ENCODE results near the gene NPEPL1.

Gene NPEPL1

DNA sequence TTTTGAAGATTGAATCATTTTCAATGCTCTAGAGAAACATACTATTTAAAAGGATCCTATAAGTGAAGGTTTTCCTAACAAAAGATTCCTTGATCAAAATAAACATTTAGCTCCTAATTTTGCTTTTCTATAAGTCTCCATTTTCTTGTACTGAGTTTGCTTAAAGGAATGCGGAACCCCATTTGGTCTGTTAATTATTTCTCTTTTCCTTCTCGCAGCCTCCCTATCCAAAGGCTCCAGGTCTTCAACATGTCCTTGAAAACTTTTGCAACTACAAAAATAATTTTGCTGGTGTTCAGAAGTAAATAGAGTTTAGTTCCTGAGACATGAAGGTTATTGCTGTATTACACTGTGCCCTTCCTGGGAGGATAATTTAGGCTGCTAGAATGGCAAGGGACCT is 8.3 kb upstream of the NPEPL1 start:
- DNase-seq = no peak

DNA sequence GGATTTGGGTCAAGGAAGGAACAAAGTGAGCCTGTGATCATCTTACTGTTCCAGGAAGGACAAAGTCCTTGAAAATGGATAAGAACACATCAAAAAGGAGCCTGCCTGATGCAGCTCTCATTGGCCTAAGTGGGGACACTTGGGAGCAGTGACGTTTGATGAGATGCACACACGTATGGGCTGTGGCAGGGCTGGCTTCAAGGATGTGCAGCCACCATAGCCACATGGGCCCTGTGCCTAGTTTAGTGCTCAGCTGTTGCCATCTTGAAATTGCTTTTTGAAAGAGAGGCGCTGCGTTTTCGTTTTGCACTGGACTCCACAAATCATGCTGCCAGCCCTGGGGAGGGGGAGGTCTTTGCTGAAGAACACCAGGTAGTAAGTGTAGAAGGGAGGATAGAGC is 6.6 kb upstream of the NPEPL1 start:
- DNase-seq = no peak

- no peak for DNase-seq
These were observed 4.2 kb upstream of the NPEPL1 start for GRCh38 chr20:58688414-58688813.

DNA sequence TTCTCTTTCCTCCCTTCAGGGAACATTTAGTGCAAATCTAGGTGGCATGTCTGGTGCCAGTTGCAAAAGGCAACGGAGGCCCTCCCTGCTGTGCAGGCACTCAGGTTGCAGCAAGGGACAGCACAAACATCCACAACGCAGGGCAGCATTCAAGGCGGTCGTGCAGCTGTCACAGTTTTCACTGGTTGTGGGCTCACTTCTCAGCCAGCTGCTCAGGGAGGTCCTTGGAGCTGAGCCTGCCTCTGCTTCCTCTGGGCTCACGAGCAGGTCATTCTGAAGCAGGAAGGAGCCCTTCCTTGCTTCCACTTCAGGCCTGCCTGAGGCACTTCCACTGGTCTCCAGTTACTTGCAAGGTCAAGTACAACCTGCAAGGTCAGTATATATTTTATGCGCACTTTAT is 3.8 kb upstream of the NPEPL1 start:
- DNase-seq = no peak

GRCh38 chr20:58690396-58691135 is 2.0 kb upstream of the NPEPL1 start:
- no peak for DNase-seq

- no peak for DNase-seq
These were observed 624 bp upstream of the NPEPL1 start for GRCh38 chr20:58691773-58692578.

DNA sequence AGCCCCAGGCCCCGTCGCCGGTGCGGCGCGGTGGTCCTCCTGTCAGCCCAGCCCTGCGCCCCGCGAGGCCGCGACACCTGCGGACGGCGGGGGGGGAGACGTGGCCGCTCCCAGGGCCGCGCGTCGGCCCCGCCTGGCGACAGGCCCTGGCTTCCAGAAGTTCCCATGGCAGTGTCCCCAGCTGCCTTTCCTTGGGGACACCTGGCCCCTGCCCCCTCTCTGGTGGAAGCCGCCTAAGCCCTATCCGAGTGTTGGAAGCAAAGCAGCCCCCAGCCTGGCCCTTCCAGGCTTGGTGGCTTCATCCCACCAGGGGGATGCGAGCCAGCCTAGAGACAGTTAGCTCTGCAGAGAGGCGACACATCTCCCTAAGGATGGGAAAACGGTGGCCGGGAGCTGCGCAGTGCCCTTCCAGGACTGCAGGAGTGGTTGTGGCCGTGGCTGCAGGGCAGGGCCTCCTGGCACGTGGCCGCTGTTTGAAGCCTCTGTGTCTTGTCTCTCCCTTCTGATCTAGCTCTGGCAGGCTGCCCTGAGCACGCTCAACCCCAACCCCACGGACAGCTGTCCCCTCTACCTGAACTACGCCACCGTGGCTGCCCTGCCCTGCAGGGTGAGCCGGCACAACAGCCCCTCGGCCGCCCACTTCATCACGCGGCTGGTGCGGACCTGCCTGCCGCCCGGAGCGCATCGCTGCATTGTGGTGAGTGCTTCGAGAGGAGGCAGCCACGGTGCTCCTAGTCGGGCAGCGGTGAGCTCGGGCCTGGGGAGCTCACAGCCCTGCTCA is 816 bp downstream of the NPEPL1 start:
- DNase-seq = peak; percentile 27

DNA sequence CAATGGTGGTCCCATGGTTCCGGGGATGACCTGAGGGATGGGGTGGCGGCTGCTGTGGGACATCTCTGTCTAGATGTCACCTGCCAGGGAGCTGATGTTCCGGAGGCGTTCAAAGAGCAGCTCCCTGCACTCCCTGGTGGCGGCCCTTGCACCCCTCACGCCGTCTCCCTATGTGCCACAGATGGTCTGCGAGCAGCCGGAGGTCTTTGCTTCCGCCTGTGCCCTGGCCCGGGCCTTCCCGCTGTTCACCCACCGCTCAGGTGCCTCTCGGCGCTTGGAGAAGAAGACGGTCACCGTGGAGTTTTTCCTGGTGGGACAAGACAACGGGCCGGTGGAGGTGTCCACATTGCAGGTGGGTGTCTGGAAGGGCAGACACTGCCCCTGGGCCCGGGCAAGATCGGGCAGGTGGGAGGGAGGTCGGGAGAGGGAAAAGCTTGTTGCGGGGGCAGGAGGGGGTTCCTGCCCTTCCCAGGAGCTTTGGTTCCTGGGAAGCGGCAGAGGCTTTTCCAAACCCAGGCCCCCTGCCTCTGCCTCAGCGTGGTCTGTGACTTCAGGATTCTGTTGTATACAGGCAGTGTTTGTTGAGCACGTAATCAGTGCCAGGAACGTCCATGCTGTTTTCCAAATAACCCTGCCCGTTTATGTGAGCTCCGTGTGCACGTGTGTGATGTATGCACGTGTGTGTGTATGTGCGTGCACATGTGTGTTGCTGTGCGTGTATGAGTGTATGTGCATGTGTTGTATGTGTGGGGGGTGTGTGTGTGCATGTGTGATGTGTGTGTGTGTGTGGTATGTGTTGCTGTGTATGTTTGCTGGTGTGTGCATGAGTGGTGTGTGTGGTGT is 1.9 kb downstream of the NPEPL1 start:
- no peak for DNase-seq

DNA sequence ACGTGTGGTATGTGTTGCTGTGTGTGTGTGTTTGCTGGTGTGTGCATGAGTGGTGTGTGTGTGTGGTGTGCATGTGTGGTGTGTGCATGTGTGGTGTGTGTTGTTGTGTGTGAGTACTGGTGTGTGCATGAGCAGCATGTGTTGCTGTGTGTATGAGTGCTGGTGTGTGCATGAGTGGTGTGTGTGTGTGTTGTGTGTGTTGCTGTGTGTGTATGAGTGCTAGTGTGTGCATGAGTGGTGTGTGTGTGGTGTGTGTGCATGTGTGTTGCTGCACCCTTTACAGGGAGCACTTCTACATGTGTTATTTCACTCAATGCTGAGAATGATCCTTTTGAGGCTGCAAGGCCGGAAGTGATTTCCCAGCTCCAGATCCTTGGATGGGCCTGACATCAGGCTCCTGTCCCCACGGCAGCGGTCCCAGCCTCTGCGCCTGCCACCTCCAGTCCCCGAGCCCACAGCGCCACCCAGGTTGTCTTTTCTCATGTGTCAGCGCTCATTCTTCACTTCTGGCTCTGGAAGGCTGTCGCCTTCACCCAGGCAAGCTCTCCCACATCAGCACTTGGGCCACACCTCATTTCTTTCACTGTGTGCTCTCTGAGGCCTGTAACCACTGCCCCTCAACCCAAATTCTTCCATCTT is 2.6 kb downstream of the NPEPL1 start:
- no peak for DNase-seq

DNA sequence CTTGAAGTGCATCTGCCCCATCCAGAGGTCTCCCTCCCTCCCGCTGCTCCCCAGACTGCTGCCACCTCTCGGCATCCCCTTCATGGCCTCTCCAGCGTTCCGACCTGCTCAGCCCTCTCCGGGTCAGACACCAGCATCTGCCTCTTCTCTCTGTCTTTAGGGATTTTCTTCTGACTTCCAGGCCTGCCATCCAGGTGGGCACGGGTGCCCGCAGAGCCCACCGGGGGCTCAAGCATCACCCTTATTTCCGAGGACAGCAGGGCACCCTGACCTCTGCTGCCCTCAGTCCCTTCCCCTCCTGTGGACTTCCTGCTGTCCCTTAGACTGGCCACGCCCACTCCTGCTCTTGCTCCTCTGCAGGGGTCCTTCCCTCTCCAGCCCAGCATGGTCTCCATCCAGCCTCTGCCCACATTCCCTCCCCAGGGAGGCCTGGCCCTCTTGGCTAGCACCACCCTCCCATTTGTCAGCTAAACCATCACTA is 3.3 kb downstream of the NPEPL1 start:
- no peak for DNase-seq

DNA sequence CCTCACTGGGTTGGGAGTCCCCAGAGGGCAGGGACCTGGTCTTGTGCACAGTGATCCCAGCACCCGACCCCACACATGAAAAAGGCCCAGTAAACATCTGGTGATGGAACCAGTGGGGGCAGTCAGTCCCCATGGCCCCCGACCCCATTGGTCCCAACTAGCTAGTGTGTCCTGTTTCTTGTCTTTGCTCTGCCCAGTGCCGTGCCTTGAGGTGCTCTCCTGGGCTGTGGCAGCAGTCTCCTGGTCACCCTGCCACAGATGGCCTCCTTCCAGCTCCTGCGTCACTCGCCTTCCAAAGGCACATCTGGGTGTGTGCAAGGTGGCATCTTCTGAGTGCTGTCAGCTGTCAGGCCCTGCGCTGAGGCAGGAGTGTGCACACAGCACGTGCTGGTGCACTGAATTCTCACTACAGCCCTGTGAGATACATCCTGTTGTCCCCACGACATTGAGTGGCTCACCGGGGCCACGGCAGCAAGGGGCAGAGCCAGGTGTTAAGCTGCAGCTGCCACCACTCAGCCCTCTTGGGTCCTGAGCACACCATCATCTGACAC is 3.9 kb downstream of the NPEPL1 start:
- no peak for DNase-seq

- no peak for DNase-seq
These were observed 4.7 kb downstream of the NPEPL1 start for GRCh38 chr20:58697201-58697866.

DNA sequence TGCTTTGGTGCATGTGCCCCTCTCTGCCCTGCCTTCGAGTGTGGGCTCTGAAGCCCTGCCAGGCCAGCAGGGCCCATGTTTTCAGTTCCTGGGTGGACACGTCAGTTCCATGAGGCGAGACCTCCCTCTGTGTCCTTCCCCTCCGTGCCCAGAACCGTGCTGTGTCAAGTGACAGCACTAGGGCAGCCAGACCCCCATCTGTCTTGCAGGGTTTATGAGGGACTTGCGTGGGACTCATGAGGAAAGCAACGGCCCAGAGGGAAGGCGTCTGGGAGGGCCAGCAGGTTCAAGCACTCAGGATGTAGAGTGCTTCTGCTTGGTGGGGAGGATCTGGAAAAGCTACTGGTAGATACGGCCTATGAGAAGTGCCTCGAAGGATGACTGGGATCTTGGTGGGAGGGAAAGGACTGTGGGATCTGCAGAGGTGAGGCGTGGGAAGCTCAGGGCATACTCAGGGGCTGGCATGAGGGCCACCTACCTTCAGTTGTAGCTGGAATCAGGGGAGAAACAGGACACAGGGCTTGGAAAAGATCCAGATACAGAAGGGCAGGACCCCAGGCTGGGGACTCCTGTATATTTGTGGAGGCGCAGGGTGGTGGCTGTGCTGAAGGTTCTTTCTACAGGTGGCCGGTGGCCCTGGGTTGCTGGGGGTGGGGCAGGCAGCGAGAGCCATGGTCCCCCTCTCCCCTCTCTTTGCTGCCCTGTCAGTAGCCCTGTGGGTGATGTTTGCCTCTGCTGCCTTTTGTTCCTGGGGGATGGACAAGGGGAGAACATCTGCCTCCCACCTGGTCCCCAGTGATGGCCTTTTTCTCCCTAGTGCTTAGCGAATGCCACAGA is 5.5 kb downstream of the NPEPL1 start:
- DNase-seq = no peak

DNA sequence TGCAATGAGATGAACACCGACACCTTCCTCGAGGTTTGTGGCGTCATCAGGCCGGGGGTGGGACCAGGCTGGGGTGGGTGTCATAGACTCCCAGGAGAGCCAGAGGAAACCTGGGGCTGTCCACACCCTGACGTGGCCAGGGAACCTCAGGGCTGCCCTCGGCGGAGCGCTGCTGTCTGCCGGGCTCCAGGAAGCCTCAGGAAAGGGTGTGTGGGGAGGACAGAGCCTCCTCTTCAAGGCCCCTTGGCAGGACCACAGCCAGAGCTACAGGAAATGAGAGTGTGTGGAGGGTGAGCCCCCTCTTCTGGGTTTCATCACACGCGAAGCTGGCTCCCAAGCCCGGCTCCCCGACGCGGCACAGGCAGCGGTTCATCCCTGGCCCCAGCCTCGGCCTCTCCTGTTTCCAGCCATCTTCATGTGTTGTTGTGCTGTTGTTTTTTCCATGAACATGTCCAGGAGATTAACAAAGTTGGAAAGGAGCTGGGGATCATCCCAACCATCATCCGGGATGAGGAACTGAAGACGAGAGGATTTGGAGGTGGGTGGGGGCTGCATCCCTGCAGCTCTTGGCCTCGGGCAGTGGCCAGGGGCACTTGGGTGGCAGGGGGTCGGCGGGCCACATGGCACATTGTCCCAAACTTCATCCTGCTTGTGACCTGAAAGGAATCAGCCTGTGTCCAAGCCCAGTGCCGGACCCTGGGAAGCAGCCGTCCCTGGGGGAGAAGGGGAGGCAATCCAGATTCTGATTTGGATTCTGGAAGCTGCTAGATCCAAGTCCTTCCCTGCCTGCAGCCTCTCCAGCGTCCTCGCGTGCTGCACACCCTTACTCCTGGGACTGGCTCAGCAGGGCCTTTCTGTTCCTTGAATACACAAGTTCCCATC is 6.4 kb downstream of the NPEPL1 start:
- DNase-seq = no peak

GRCh38 chr20:58699623-58700107 is 7.1 kb downstream of the NPEPL1 start:
- no peak for DNase-seq

GRCh38 chr20:58700121-58700821 is 7.7 kb downstream of the NPEPL1 start:
- DNase-seq = no peak

- no peak for DNase-seq
These were observed 8.2 kb downstream of the NPEPL1 start for GRCh38 chr20:58700823-58701222.
